Thymus (tissue), 11 donors: ENCODE data around the gene TK1. TPM values are rescaled to one million over a fixed set of nuclear protein-coding genes. Genes with fewer than 3 reads are reported as not detected.

Source experiments
- DNase-seq, 9 donors: peaks; one replicate each; pipeline ENCODE4 v3.0.0-alpha.2; 2013; ENCODE audit warnings: low spot score in 9 of 9, low read depth in 6 of 9, missing footprints in 1 of 9
- H3K27ac ChIP-seq, 2 donors: one replicate each; pipeline ENCODE4 v1.5.1; 2013; ENCODE audit warnings: control low read depth in 1 of 2, low read depth in 1 of 2, low read length in 1 of 2, mild to moderate bottlenecking in 1 of 2, moderate library complexity in 1 of 2
- H3K27me3 ChIP-seq, 2 donors: one replicate each; pipeline ENCODE4 v1.5.1; 2013; ENCODE audit warnings: low read length in 1 of 2; ENCODE audit not compliant: control insufficient read depth in 2 of 2, insufficient read depth in 1 of 2
- H3K36me3 ChIP-seq, 2 donors: one replicate each; pipeline ENCODE4 v1.5.1; 2013; ENCODE audit warnings: low read length in 1 of 2, mild to moderate bottlenecking in 1 of 2, moderate library complexity in 1 of 2; ENCODE audit not compliant: control insufficient read depth in 2 of 2, insufficient read depth in 2 of 2
- H3K4me1 ChIP-seq, 2 donors: one replicate each; pipeline ENCODE4 v1.5.1; 2013; ENCODE audit warnings: low read length in 2 of 2; ENCODE audit not compliant: control insufficient read depth in 2 of 2, insufficient read depth in 2 of 2
- H3K4me3 ChIP-seq, 2 donors: one replicate each; pipeline ENCODE4 v1.5.1; 2013; ENCODE audit warnings: low read length in 2 of 2, control low read depth in 1 of 2, mild to moderate bottlenecking in 1 of 2
- H3K9me3 ChIP-seq, 2 donors: one replicate each; pipeline ENCODE4 v1.5.1; 2013; ENCODE audit warnings: low read length in 1 of 2, mild to moderate bottlenecking in 1 of 2; ENCODE audit not compliant: control insufficient read depth in 2 of 2, insufficient read depth in 1 of 2
- WGBS: extraction: QIAGEN DNeasy Blood & Tissue Kit; methylation state at CpG from one replicate; pipeline ENCODE4 v1.1.7; 2013; 5-methylcytosine and 5-hydroxymethylcytosine counted together
- polyA plus RNA-seq: library from polyadenylated mRNA; stranded (reverse); fragments of 200-250 nt; gene quantifications from one replicate; pipeline ENCODE4 v1.2.3, GENCODE V29; 2013
- total RNA-seq: library from RNA; stranded (reverse); fragments of 120-200 nt; gene quantifications from one replicate; pipeline ENCODE4 v1.2.4, GENCODE V29; 2013
- donor health status: healthy.

TK1 gene
- total and polyA plus RNA-seq, 2 donors: 3.8 to 32.3 TPM

- Histone ChIP-seq H3K36me3 (peaks cover 28 to 56% of the 10 kb centered on the region in 2 donors), H3K27me3 (peaks cover 0 to 4% of the 10 kb centered on the region in 2 donors), H3K9me3 (peaks cover 0 to 7% of the 10 kb centered on the region in 2 donors), H3K4me3 (no peak overlapping the region), H3K4me1 (peaks cover 9 to 33% of the 10 kb centered on the region in 2 donors), H3K27ac (peak overlapping the region in 1 of 2 donors; percentile 53)
- no peak for DNase-seq
- WGBS: 97% methylated on average over 27 of the region's 27 CpGs
Observed at GRCh38 chr17:78224231-78225087, 37.6 kb upstream of the TK1 start.

GRCh38 chr17:78223765-78224164 is 36.9 kb upstream of the TK1 start:
- H3K27ac ChIP-seq: no peak overlapping the region

GRCh38 chr17:78223061-78223460 is 36.2 kb upstream of the TK1 start:
- Histone ChIP-seq H3K36me3 (peaks cover 38 to 65% of the 10 kb centered on the region in 2 donors), H3K27me3 (peaks cover 0 to 4% of the 10 kb centered on the region in 2 donors), H3K4me1 (peaks cover 9 to 33% of the 10 kb centered on the region in 2 donors), H3K9me3 (peaks cover 0 to 7% of the 10 kb centered on the region in 2 donors), H3K27ac (no peak overlapping the region), H3K4me3 (no peak overlapping the region)
- 77% methylated on average over 4 of the region's 4 CpGs for WGBS
- no peak for DNase-seq

More at GRCh38 chr17:78223765-78224164, 36.9 kb upstream of the TK1 start:
- Histone ChIP-seq H3K4me3 (no peak overlapping the region), H3K4me1 (peaks cover 9 to 33% of the 10 kb centered on the region in 2 donors), H3K9me3 (peaks cover 0 to 7% of the 10 kb centered on the region in 2 donors), H3K36me3 (peaks cover 35 to 62% of the 10 kb centered on the region in 2 donors), H3K27me3 (peaks cover 0 to 4% of the 10 kb centered on the region in 2 donors)
- DNase-seq: no peak
- WGBS: 91% methylated on average over 3 of the region's 3 CpGs

GRCh38 chr17:78219396-78220150 is 32.7 kb upstream of the TK1 start:
- DNase-seq: no peak
- Histone ChIP-seq H3K4me1 (peaks cover 11 to 27% of the 10 kb centered on the region in 2 donors), H3K36me3 (peaks cover 37 to 75% of the 10 kb centered on the region in 2 donors), H3K27me3 (no peaks in the 10 kb centered on the region), H3K27ac (peak overlapping the region in 1 of 2 donors; percentile 52), H3K9me3 (no peaks in the 10 kb centered on the region), H3K4me3 (no peak overlapping the region)
- 96% methylated on average over 11 of the region's 11 CpGs for WGBS

- Histone ChIP-seq H3K4me3 (peak overlapping the region; percentile 69 to 88), H3K27me3 (no peaks in the 10 kb centered on the region), H3K4me1 (peaks cover 16 to 25% of the 10 kb centered on the region in 2 donors), H3K9me3 (no peaks in the 10 kb centered on the region), H3K36me3 (peaks cover 16 to 30% of the 10 kb centered on the region in 2 donors), H3K27ac (peak overlapping the region in 1 of 2 donors; percentile 74)
- DNase-seq: no peak
- 32% methylated on average over 5 of the region's 5 CpGs for WGBS
Observed at GRCh38 chr17:78214706-78215061, 27.8 kb upstream of the TK1 start.

GRCh38 chr17:78214016-78214705 is 27.3 kb upstream of the TK1 start, which contains the start of gene BIRC5:
TSS of gene BIRC5 (plus strand) at chr17:78214253. CDS start at chr17:78214317, 64 bp downstream.
- DNase-seq: peak in 8 of 9 donors; percentile 68 to 94 (median 84)
- H3K4me3 ChIP-seq: peak within 1 kb of the TSS; percentile 69 to 88
- peaks cover 11 to 25% of the 10 kb centered on the region in 2 donors for H3K36me3 ChIP-seq
- H3K9me3 ChIP-seq: no peaks in the 10 kb centered on the region
- peak within 1 kb of the TSS in 1 of 2 donors; percentile 74 for H3K27ac ChIP-seq
- H3K4me1 ChIP-seq: peaks cover 16 to 22% of the 10 kb centered on the region in 2 donors
- H3K27me3 ChIP-seq: no peaks in the 10 kb centered on the region
- 2% methylated on average over 60 of the region's 60 CpGs for WGBS

GRCh38 chr17:78211032-78211431 is 24.2 kb upstream of the TK1 start:
- WGBS: 95% methylated on average over 11 of the region's 11 CpGs
- no peak for DNase-seq
- H3K9me3 ChIP-seq: peaks cover 0 to 1% of the 10 kb centered on the region in 2 donors
- H3K4me1 ChIP-seq: peaks cover 16 to 19% of the 10 kb centered on the region in 2 donors
- no peak overlapping the region for H3K4me3 ChIP-seq
- H3K27me3 ChIP-seq: no peaks in the 10 kb centered on the region
- peaks cover 0 to 4% of the 10 kb centered on the region in 2 donors for H3K36me3 ChIP-seq
- no peak overlapping the region for H3K27ac ChIP-seq

- Histone ChIP-seq H3K4me1 (peaks cover 10 to 13% of the 10 kb centered on the region in 2 donors), H3K27me3 (no peaks in the 10 kb centered on the region), H3K27ac (no peak overlapping the region), H3K36me3 (peaks cover 3 to 9% of the 10 kb centered on the region in 2 donors), H3K4me3 (no peak overlapping the region), H3K9me3 (peaks cover 0 to 1% of the 10 kb centered on the region in 2 donors)
- no peak for DNase-seq
- WGBS: 94% methylated on average over 10 of the region's 10 CpGs
Observed at GRCh38 chr17:78210111-78210510, 23.3 kb upstream of the TK1 start.
